Measurements from ENCODE around the gene GRIP2.

The GRIP2 gene

DNA sequence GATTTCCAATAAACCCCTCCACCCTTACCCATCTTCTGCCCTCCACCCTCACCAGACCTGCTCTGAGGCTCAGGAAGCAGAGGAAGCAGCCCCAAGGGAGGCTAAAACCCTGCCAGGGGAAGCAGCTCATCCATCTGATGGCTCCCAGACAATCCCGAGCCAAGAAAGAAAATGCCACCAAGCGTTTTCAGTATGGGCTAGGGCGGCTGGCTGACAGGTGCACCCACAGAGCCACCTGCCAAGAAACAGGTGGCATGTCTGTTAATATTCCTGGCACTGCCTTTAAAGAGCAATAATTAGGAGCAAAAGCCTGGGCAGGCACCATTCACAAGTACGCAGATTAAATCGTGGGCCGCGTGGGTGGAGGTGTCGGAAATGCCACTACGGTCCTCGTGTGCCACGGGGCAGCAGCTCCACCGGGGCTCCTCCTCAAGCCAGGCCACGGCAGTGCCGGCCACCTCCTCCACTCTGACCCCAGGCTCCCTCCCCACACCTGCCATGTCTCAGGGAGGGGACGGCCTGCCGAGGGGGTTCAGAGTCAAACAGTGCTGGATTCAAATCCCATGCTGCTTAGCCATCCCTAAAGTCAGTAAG lies 23.9 kb upstream of the GRIP2 start:
- no peak overlapping the region for H3K4me3 ChIP-seq (ENCODE audit: low read length)
- DNase-seq (ENCODE audit: low read depth, low spot score): no peak

DNA sequence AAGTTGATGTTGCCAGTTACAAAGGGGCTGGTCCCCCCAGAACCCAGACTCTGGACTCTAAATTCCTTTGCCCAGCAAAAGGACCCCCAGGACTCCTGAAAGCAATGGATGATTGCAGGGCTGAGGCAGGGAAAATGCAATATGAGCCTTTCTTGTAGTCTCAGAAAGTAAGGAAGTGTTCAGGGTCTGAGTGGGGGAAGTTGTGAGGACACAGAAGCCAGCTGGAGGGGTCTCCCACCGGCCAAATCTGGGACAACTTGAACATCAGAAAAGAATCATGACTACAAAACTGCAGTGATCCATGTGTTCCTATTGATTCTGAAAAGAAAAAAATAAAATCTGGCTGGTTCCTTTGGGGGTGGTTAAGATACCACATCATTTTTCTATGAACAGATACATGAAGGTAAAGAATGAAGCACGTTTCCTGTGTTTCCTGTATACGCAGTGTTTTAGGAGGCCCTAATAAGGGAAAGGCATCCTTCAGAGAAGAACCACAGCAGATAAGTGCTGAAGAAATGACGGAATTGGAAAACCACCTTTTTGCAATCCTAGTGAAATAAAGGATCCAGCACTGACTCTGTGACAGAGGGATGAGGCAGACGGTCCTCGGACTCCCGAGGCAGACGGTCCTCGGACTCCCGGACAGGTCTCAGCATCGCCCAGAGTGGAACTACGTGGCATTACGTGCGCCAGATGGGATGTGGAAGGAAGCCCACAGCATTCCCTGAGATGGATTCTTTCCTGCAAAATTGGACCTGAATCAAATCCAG lies 22.2 kb upstream of the GRIP2 start:
- H3K4me3 ChIP-seq (ENCODE audit: low read length): no peak overlapping the region
- peak; percentile 19 for DNase-seq (ENCODE audit: low read depth, low spot score)

DNA sequence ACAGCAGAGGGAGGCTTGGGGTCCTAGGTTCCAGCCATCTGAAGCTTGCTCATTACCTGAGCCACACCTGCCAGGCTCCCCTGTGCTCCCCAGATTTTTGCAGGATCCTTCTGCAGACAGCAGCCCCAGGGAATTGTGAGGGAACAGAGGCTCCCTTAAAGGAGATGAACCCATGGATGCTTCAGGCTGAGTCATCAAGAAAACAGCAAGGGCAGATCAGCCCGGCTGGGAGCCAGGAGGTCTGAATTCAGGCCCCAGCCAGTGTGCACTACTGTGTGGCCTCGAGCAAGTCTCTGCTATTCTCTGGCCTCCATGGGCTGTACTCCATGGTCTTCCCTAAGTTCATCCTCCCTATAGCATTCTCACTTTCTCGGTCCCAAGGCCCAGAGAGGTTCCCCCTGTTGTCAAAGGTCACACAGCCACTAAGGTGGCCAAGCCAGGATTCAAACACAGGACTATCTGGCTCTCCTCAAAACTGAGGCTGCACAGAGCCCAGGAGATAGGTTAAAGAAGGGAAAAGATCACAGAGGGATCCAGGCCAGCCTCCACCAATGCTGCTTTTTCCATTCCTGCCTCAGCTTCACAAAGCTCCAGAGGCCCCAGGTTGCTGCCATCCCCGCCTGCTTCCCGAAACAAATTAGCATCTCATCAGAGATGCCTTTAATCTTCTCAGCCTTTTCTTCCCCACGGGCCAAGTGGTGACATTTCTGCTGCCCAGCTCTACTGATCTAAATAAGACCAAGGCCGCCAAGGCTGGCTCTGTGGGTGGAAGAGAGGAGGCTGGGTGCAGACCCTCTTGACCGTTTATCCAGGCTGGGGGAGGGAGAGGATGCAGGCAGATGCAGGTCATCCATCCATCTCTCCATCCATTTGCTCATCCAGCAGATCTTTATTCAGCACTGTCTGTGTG lies 21.2 kb upstream of the GRIP2 start:
- H3K4me3 ChIP-seq (ENCODE audit: low read length): no peak overlapping the region
- no peak for DNase-seq (ENCODE audit: low read depth, low spot score)

DNA sequence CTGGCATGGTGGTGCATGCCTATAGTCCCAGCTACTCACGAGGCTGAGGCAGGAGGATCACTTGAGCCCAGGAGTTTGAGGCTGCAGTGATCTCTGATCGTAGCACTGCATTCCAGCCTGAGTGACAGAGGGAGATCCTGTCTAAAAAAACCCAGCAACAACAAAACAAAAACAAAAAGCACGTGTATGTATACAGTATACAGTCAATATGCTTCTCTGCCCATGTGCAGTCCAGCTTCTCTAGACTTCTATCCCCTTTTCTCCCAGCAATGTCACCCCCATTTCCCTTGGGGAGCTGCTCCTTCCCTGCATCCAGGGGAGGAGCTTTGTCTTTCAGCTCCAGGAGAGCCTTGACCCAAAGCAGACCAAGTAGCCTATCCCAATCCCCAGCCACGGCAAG lies 20.0 kb upstream of the GRIP2 start:
- no peak for DNase-seq (ENCODE audit: low read depth, low spot score)
- H3K4me3 ChIP-seq (ENCODE audit: low read length): no peak overlapping the region

DNA sequence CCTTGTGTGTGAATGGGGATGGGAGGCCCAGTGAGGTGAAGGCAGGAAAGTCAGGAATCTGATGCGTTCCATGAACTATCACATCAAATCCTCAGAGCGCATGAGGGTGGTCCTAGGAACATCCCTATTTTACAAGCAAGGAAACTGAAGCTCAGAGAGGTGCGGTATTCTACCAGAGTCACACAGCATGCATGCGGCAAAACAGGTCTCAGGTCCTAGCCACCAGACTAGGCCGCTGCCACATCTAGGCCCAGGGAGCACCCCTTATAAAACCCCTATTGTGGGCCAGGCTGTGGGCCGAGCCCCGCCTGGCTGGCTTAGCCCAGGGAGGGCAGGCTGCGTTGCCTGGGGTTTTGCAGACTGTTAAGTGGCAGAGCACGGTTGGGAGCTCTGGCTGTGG lies 17.9 kb upstream of the GRIP2 start:
- H3K4me3 ChIP-seq (ENCODE audit: low read length): no peak overlapping the region
- DNase-seq (ENCODE audit: low read depth, low spot score): no peak

DNA sequence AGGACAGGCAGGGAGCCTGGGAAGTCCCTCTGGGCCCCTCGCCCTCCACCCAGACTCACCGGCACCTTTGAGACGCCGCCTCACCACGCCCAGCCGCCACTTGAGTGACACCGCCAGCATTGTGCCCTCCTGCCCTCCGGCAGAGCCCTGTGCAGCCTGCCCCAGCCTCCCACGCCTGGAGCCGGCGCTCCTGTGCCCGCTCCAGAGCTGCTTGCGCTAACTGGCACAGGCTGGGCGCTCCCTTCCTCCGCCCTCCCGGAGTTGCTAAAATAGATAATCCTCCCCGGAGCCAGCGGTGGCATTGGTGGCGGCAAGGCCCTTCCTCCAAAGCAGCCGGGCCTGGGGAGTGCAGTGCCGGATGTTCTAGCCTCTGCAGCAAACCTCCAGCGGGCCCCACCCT lies 15.7 kb upstream of the GRIP2 start:
- no peak for DNase-seq (ENCODE audit: low read depth, low spot score)
- H3K4me3 ChIP-seq (ENCODE audit: low read length): no peak overlapping the region

DNA sequence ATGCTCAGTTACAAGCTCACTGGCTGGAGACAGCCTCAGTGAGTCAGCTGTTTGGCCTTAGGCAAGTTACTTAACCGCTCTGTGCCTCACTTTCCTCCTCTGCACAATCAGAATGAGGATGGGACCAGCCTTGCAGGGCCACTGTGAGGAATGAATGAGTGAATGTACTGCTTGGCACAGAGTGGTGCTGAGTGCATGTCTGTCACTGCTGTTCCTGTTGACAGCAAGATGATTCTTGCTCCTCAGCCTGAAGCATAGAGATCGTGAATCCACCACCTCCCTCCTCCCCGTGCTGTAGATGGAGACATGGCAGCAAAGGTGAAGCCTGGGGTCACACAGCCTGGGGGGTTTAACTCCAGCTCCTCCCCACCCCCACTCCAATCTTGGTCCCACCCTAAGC lies 14.6 kb upstream of the GRIP2 start:
- no peak for DNase-seq (ENCODE audit: low read depth, low spot score)
- no peak overlapping the region for H3K4me3 ChIP-seq (ENCODE audit: low read length)

DNA sequence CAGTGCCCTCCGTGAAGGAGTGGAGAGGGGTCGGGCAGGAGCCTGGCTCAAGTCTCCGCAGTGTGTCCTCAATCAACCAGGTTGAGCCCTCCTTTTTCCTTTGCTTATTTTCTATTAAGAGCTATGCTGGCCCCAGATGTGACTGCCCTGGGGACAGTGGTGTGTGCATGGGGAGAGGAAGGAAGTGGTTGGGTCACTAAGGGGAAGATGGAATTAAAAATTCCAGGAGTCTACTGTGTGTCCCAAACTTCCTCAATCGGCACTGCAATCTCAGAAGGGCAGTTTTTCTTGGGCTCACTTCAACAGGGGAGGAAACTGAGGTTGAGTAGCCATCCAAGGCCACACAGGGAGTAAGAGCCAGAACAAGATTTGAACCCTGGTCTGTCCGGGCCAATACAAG lies 13.7 kb upstream of the GRIP2 start:
- DNase-seq (ENCODE audit: low read depth, low spot score): no peak
- H3K4me3 ChIP-seq (ENCODE audit: low read length): no peak overlapping the region

DNA sequence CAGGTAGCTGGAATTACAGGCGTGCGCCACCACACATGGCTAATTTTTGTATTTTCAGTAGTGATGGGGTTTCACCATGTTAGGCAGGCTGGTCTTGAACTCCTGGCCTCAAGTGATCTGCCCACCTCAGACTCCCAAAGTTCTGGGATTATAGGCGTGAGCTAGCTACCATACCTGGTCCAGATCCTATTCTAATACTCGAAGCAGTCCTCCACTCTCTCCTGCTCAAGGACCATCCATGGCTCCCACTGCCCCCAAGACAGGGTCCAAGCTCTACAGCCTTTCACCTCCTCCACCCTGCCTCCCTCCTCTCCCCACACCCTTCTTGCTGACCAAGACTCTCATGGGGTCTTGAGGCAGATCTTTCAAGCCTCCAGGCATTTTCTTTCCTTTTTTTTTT lies 12.6 kb upstream of the GRIP2 start:
- H3K4me3 ChIP-seq (ENCODE audit: low read length): no peak overlapping the region
- no peak for DNase-seq (ENCODE audit: low read depth, low spot score)

DNA sequence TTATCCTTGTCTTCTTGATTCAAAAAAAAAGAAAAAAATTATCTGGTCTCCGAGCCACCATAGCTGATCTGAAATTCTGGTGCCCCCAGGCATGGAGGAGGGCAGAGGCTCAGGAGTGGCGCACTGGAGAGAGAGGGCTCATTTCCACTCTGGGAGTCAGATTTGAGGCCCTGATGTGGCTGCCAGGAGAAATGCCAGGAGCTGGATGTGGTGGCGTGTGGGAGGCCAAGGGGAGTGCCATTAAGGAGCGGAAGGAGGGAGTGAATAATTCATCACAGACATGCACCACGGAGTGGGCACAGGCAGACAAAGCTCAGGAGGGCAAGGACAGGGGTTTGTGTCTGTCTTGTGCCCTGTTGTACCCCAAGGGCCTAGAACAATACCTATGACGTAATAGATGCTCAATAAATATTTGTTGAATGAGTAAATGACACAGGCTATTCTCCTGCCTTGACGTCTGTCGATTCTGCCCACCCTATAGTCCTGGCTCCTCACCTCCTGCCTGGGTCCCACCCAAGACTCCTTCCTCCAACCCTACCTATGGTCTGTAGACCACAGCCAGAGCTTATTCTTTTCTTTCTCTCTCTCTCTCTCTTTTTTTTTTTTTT lies 12.0 kb upstream of the GRIP2 start:
- H3K4me3 ChIP-seq (ENCODE audit: low read length): no peak overlapping the region
- no peak for DNase-seq (ENCODE audit: low read depth, low spot score)

DNA sequence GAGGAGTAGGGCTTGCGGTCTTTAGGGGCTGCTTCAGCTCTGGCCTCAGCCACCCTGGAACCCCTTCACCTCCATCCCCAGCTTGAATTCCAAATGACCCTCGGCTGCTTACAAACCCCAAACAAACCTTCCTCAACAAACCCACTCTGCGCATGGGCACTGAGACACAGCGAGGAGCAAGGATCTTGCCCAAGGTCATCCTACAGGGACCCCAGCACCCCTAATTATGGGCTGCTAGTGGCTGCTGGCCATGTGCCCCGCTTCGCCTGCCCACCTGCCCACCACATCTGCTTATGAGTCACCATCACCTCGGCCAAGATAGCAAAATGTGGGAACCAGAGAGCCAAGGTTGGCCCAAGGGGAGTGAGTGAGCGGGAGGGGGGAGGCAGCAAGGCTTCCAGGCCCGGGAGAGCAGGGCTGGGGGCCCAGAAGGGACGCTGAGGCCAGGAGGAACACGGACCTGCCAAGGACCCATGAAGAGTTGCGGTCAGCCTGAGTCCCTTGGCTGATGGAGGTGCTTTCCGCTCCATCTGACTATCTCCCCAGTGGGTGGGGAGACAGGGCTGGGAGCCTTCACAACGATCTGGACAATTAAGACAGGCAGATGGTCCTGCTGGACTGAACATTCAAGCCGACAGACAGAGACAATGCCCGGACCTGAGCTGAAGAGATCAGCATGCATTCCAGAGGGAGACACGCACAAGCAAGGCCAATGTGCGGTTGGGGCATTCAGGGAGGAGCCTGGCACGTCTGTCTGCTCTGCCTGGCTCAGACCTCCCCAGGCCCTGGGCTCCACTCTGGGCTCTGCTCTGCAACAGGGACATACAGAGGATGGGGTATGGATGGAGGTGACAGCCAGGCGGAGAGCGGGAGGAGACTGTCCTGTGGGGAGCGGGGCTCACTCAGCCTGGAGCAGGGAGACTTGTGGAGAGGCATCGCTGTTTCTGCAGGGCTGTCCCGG lies 10.8 kb upstream of the GRIP2 start:
- no peak overlapping the region for H3K4me3 ChIP-seq (ENCODE audit: low read length)
- DNase-seq (ENCODE audit: low read depth, low spot score): no peak

DNA sequence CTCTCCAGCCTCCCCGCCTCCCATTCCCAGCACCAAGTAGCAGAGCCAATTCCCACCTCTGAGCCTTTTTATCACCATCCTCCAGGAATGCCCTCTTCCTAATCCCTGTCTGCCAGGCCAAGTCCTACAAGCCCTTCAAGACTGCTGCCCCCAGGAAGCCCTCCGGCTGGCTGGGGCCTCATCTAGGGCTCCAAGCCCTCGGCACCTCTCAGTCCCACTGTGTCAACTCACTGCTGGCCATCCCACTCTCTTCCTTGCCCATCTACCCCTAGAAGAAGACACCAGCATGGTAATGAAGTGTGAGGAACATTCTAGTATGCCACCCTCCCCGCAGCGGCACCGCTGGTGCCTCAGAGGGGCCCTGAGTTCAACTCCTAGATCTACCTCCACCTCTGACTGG lies 10.0 kb upstream of the GRIP2 start:
- DNase-seq (ENCODE audit: low read depth, low spot score): no peak
- H3K4me3 ChIP-seq (ENCODE audit: low read length): no peak overlapping the region

DNA sequence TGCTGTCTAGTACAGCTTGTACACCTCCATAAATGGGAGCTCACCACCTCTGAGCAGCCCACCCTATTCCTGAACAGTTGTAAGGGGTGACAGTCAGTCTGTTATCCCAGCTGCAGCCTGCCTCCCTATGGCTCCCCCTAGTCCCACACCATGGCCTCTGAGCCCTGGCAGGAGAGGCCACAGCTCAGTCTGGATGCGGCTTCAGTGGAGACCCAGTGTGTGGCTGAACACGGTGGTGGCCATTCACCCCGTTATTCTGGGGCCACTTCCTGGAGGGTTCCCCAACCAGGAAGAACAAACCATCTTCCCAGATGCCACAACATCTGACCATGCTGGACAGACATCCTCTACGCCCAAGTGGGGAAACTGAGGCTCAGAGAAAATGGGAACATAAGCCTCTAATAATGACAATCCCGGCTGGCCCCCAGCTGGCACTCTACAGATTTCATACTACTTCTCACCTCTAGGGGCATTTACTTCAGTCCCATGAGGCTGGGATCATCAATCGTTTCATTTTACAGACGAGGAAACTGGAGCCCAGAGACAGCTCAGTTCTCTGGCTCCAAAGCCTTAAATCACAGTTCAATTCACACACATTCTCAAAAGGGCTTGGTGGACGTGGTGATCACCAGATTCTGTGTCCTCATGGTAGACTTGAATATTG lies 9.2 kb upstream of the GRIP2 start:
- no peak overlapping the region for H3K4me3 ChIP-seq (ENCODE audit: low read length)
- peak; percentile 30 for DNase-seq (ENCODE audit: low read depth, low spot score)

DNA sequence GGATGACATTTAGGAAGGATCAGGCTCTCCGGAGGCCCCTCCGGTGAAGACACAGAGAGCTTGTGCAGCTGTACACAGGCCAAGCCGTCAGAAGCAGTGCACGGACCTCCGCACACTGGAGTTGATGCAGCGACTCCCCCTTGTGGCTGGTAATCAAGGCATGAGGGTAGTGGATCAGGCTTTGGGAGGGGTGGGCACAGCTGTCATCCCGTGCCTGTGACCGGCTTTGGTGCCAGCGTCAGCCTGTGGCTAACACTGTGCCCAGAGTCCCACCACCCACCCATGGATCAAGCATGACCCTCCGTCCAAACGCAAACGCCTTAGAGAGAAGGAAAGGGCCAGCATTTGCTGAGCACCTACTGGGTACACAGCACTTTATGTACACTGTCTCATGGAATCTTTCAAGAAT lies 8.2 kb upstream of the GRIP2 start:
- no peak overlapping the region for H3K4me3 ChIP-seq (ENCODE audit: low read length)
- peak; percentile 49 for DNase-seq (ENCODE audit: low read depth, low spot score)

DNA sequence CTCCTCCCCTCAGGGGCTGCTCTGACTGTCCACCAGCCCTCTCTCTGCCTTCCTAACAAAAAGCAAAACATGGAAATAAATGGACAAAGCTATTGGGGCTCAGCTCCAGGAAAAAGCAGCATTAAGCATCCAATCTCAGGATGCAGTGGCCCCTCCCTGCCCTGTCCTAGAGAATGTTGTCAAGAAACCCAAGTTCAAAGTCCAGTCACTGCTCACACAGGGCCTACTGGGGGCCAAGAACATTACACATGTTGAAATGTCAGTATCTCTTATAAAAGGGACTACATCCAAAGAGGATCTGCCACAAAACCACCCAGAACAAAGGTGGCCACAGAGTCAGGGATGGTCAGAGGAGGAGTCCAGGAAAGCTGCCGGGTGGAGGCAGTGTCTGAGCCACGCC lies 7.6 kb upstream of the GRIP2 start:
- no peak overlapping the region for H3K4me3 ChIP-seq (ENCODE audit: low read length)
- DNase-seq (ENCODE audit: low read depth, low spot score): no peak

DNA sequence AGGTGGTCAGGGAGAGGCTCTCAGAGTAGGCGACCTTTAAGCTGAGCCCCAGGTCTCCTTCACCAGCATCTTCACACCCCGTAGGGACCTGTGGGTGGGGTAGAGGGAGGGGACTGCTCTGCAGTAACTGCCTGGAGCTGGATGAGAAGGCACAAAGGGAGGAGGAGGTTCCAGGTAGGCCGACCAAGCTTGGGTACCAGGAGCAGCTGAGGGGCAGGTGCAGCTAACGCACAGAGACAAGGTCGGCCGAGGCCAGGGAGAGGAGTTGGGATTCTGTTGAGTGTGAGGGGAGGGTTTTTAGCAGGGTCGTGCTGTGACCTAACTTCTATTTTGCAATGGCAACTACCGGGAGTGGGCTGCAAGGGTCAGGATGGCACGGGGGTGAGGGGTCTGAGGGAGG lies 5.9 kb upstream of the GRIP2 start:
- no peak overlapping the region for H3K4me3 ChIP-seq (ENCODE audit: low read length)
- no peak for DNase-seq (ENCODE audit: low read depth, low spot score)

DNA sequence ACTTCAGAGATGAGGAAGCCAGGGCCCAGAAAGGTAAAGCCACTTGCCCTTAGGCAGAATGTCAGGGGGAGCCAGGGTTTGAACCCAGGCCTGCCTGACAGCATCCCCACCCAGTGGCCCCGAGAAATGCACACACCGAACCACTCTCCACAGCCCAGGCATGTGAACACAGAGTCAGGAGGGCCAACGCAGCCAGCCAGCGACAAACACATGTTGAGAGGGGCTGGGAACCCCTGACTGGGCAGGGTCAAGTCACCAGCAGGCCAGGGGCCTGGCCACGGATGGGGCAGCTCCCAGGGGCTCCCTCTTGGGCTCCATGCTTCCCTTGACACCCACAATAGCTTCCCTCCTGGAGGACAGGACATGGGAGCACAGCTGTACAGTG lies 5.1 kb upstream of the GRIP2 start:
- DNase-seq (ENCODE audit: low read depth, low spot score): no peak
- no peak overlapping the region for H3K4me3 ChIP-seq (ENCODE audit: low read length)
